H1 (cell line): ENCODE results near the gene B3GAT2. TPM values are rescaled to one million over a fixed set of nuclear protein-coding genes. Genes with fewer than 3 reads are reported as not detected.

ENCODE experiments used
- CTCF ChIA-PET: fragments of 300-600 bp; sonication (Branson Sonifier 250); formaldehyde crosslinking; loops from one replicate; lab custom pipeline; 2021; ENCODE audit not compliant: partially characterized antibody; lab: Charles Lee
- POLR2A ChIA-PET: fragments of 300-600 bp; sonication (Branson Sonifier 250); formaldehyde crosslinking; loops from one replicate; lab custom pipeline; 2021; ENCODE audit warnings: inconsistent platforms; ENCODE audit not compliant: partially characterized antibody; lab: Charles Lee
- DNase-seq, 2 experiments: peaks; one replicate each; pipeline versions ENCODE4 v3.0.0 to v3.0.0-alpha.2; 2010 to 2022; ENCODE audit warnings: low spot score in 2 of 2, low read depth in 1 of 2, mixed read lengths in 1 of 2
- FAIRE-seq: peaks from 2 replicates; lab custom pipeline; 2011; peaks lifted over from hg19 to GRCh38; lab: Jason Lieb, UNC
- H2AFZ ChIP-seq: 2 replicates; pipeline ENCODE4 v1.8.1; 2012; ENCODE audit warnings: low read length, inconsistent platforms
- H2AK5ac ChIP-seq: 2 replicates; pipeline ENCODE4 v1.6.1; 2013; ENCODE audit warnings: low read depth, low read length
- H2BK120ac ChIP-seq: replicated peaks from 2 replicates; pipeline ENCODE3; 2013; ENCODE audit warnings: low read depth, low read length, inconsistent platforms
- H2BK12ac ChIP-seq: 2 replicates; pipeline ENCODE4 v1.6.1; 2013; ENCODE audit warnings: low read depth, low read length
- H2BK15ac ChIP-seq: 2 replicates; pipeline ENCODE4 v1.6.1; 2013; ENCODE audit warnings: low read length
- H2BK20ac ChIP-seq: 2 replicates; pipeline ENCODE4 v1.6.1; 2013; ENCODE audit warnings: low read length
- H2BK5ac ChIP-seq: 2 replicates; pipeline ENCODE4 v1.6.1; 2013; ENCODE audit warnings: low read depth, low read length
- H3K14ac ChIP-seq: 2 replicates; pipeline ENCODE4 v1.6.1; 2013; ENCODE audit warnings: inconsistent platforms; ENCODE audit not compliant: insufficient read length
- H3K18ac ChIP-seq: 2 replicates; pipeline ENCODE4 v1.6.1; 2013; ENCODE audit warnings: low read length; ENCODE audit errors: extremely low read depth
- H3K23ac ChIP-seq: 2 replicates; pipeline ENCODE4 v1.6.1; 2013; ENCODE audit warnings: inconsistent platforms; ENCODE audit not compliant: insufficient read length
- H3K23me2 ChIP-seq: 2 replicates; pipeline ENCODE4 v1.6.1; 2013; ENCODE audit warnings: low read depth, low read length
- H3K27ac ChIP-seq: 2 replicates; pipeline ENCODE4 v1.6.1; 2011; ENCODE audit warnings: low read depth, low read length, inconsistent platforms
- H3K27me3 ChIP-seq, 4 experiments: replicated peaks in 1 of 4; 1 replicate in 1 of 4; 2 replicates in 3 of 4; pipeline versions ENCODE4 v1.6.1 to v1.8.1; 2011 to 2013; ENCODE audit warnings: low read length in 3 of 4, mild to moderate bottlenecking in 3 of 4, inconsistent platforms in 2 of 4, mixed read lengths in 2 of 4, moderate library complexity in 1 of 4; ENCODE audit not compliant: control insufficient read depth in 3 of 4, insufficient read depth in 3 of 4; ENCODE audit errors: extremely low read depth in 1 of 4
- H3K36me3 ChIP-seq, 4 experiments: 2 replicates each; pipeline versions ENCODE4 v1.6.1 to v1.8.1; 2011 to 2013; ENCODE audit warnings: mild to moderate bottlenecking in 4 of 4, low read length in 3 of 4, moderate library complexity in 2 of 4, control low read depth in 1 of 4, inconsistent platforms in 1 of 4; ENCODE audit not compliant: insufficient read depth in 4 of 4, control insufficient read depth in 2 of 4
- H3K4ac ChIP-seq: replicated peaks from 2 replicates; pipeline ENCODE3; 2013; ENCODE audit warnings: low read length, low read depth, mixed read lengths, inconsistent platforms; ENCODE audit not compliant: insufficient read length
- H3K4me1 ChIP-seq, 4 experiments: replicated peaks in 1 of 4; 1 replicate in 1 of 4; 2 replicates in 3 of 4; pipeline versions ENCODE4 v1.6.1 to v1.8.1; 2011 to 2013; ENCODE audit warnings: low read length in 3 of 4, inconsistent platforms in 2 of 4, mixed read lengths in 1 of 4; ENCODE audit not compliant: insufficient read depth in 4 of 4, control insufficient read depth in 3 of 4
- H3K4me2 ChIP-seq, 2 experiments: 2 replicates each; pipeline versions ENCODE4 v1.6.1 to v1.8.1; 2011 to 2013; ENCODE audit warnings: low read depth in 2 of 2, low read length in 2 of 2, control low read depth in 1 of 2, inconsistent platforms in 1 of 2, mild to moderate bottlenecking in 1 of 2; ENCODE audit not compliant: insufficient read depth in 1 of 2
- H3K4me3 ChIP-seq, 4 experiments: fragments of 200-600, 300-600 bp in 1 of 4; sonication (generic), shearing (Covaris generic), sonication (Bioruptor Twin) in 1 of 4; 2 replicates each; pipeline versions ENCODE4 v1.5.1 to v1.8.1; 2011 to 2016; ENCODE audit warnings: low read length in 4 of 4, low read depth in 3 of 4, control low read depth in 2 of 4, inconsistent platforms in 2 of 4, mild to moderate bottlenecking in 2 of 4, mixed read lengths in 1 of 4, moderate library complexity in 1 of 4; ENCODE audit not compliant: insufficient read depth in 2 of 4; ENCODE audit errors: extremely low read depth in 1 of 4
- H3K56ac ChIP-seq: replicated peaks from 2 replicates; pipeline ENCODE3; 2013; ENCODE audit warnings: low read depth, mild to moderate bottlenecking, mixed read lengths, low read length, inconsistent platforms; ENCODE audit not compliant: insufficient read length
- H3K79me1 ChIP-seq: 2 replicates; pipeline ENCODE4 v1.6.1; 2013; ENCODE audit warnings: low read depth, low read length, control low read depth
- H3K79me2 ChIP-seq, 2 experiments: 2 replicates each; pipeline versions ENCODE4 v1.6.1 to v1.8.1; 2012 to 2013; ENCODE audit warnings: low read length in 2 of 2, mild to moderate bottlenecking in 2 of 2, inconsistent platforms in 1 of 2; ENCODE audit not compliant: insufficient read depth in 2 of 2, control insufficient read depth in 1 of 2
- H3K9ac ChIP-seq, 4 experiments: replicated peaks in 1 of 4; 1 replicate in 1 of 4; 2 replicates in 3 of 4; pipeline versions ENCODE4 v1.6.1 to v1.8.1; 2011 to 2013; ENCODE audit warnings: low read depth in 3 of 4, low read length in 3 of 4, control low read depth in 2 of 4, mild to moderate bottlenecking in 2 of 4, moderate library complexity in 2 of 4, inconsistent platforms in 1 of 4; ENCODE audit errors: extremely low read depth in 1 of 4
- H3K9me3 ChIP-seq, 2 experiments: 2 replicates each; pipeline versions ENCODE4 v1.6.1 to v1.8.1; 2012 to 2013; ENCODE audit warnings: mild to moderate bottlenecking in 2 of 2, moderate library complexity in 2 of 2, control low read depth in 1 of 2, inconsistent platforms in 1 of 2, low read depth in 1 of 2, low read length in 1 of 2, mixed read lengths in 1 of 2; ENCODE audit not compliant: insufficient read depth in 2 of 2
- H4K20me1 ChIP-seq, 2 experiments: replicated peaks in 1 of 2; 2 replicates each; pipeline versions ENCODE3 to v1.8.1; 2011 to 2013; ENCODE audit warnings: inconsistent platforms in 2 of 2, low read length in 2 of 2, mild to moderate bottlenecking in 1 of 2; ENCODE audit not compliant: insufficient read depth in 2 of 2, control insufficient read depth in 1 of 2
- H4K5ac ChIP-seq: 2 replicates; pipeline ENCODE4 v1.6.1; 2013; ENCODE audit warnings: low read length, low read depth, mixed read lengths, inconsistent platforms; ENCODE audit not compliant: insufficient read length
- H4K8ac ChIP-seq: 2 replicates; pipeline ENCODE4 v1.8.0; 2013; ENCODE audit warnings: mild to moderate bottlenecking, moderate library complexity, low read length, inconsistent platforms; ENCODE audit not compliant: insufficient read depth; ENCODE audit errors: extremely low read depth
- H4K91ac ChIP-seq: replicated peaks from 2 replicates; pipeline ENCODE3; 2013; ENCODE audit warnings: low read length, mixed read lengths, inconsistent platforms; ENCODE audit not compliant: insufficient read length
- CREB1 ChIP-seq: IDR thresholded peaks from 2 replicates; pipeline ENCODE4 v1.6.1; 2012; ENCODE audit warnings: inconsistent platforms
- KDM5A ChIP-seq: fragments of 200-600 bp; IDR thresholded peaks from 2 replicates; pipeline ENCODE4 v1.7.1; 2012; ENCODE audit warnings: mild to moderate bottlenecking, low read length, inconsistent platforms, mixed read lengths
- POU5F1 ChIP-seq: IDR thresholded peaks from 2 replicates; pipeline ENCODE4 v1.6.1; 2011; ENCODE audit warnings: low read depth, mild to moderate bottlenecking, low read length, moderate library complexity
- SAP30 ChIP-seq: fragments of 300-600 bp; sonication (generic); IDR thresholded peaks from 2 replicates; pipeline ENCODE4 v1.7.1; 2012; ENCODE audit warnings: low read length, moderate library complexity, mild to moderate bottlenecking, inconsistent platforms; ENCODE audit not compliant: insufficient read depth, insufficient replicate concordance
- SIX5 ChIP-seq: IDR thresholded peaks from 2 replicates; pipeline ENCODE4 v1.6.1; 2011; ENCODE audit warnings: mild to moderate bottlenecking, low read depth, low read length
- SUZ12 ChIP-seq: fragments of 200-600 bp; sonication (generic); IDR thresholded peaks from 2 replicates; pipeline ENCODE4 v1.6.1; 2012; ENCODE audit warnings: mild to moderate bottlenecking, inconsistent platforms, low read length, moderate library complexity, mixed read lengths
- TCF12 ChIP-seq: IDR thresholded peaks from 2 replicates; pipeline ENCODE4 v1.6.1; 2011; ENCODE audit warnings: low read depth, mild to moderate bottlenecking, low read length
- TEAD4 ChIP-seq: IDR thresholded peaks from 2 replicates; pipeline ENCODE4 v1.6.1; 2012; ENCODE audit warnings: low read depth, low read length, inconsistent platforms, mixed read lengths
- WGBS, 2 experiments: shearing (Covaris generic) in 1 of 2; methylation state at CpG; one replicate each; pipeline versions ENCODE4 v1.1.6 to v1.1.7; 2013 to 2015; ENCODE audit warnings: low lambda C conversion rate in 2 of 2, mixed read lengths in 2 of 2, inconsistent platforms in 1 of 2, low coverage in 1 of 2, missing lambda C conversion rate in 1 of 2; ENCODE audit not compliant: insufficient replicate concordance in 2 of 2, insufficient coverage in 1 of 2, insufficient read length in 1 of 2; ENCODE audit errors: extremely low coverage in 1 of 2, missing lambda C conversion rate in 1 of 2; 5-methylcytosine and 5-hydroxymethylcytosine counted together
- polyA plus RNA-seq, 7 experiments: library from polyadenylated mRNA; depleted of rRNA in 3 of 7; stranded (reverse) in 5 of 7; unstranded in 2 of 7; fragments of >200 nt in 5 of 7; fragments of 200-250 nt in 2 of 7; gene quantifications; 1 replicate in 5 of 7; 2 replicates in 1 of 7; 4 replicates in 1 of 7; pipeline versions ENCODE4 v1.2.1 to v1.2.3, GENCODE V29; 2011 to 2013; ENCODE audit warnings: missing spikeins in 2 of 7, mixed read lengths in 2 of 7
- total RNA-seq: library from RNA; stranded (reverse); fragmentation: NEBNext Ultra II Directional; extraction: Animal tissue kit (Norgen Biotek cat#: 25700); gene quantifications from 2 replicates; pipeline ENCODE4 v1.2.1, GENCODE V29; 2021
- TF ChIP-seq, protein P1 (sequence below), 3 experiments: IDR thresholded peaks; 1 replicate in 2 of 3; 2 replicates in 1 of 3; pipeline versions ENCODE4 v1.5.1 to v1.6.1; 2011; ENCODE audit warnings: low read length in 3 of 3, mild to moderate bottlenecking in 3 of 3, inconsistent platforms in 2 of 3, low read depth in 1 of 3, moderate library complexity in 1 of 3; ENCODE audit not compliant: insufficient read depth in 1 of 3; ENCODE audit errors: control extremely low read depth in 1 of 3
- TF ChIP-seq, protein P2 (sequence below): IDR thresholded peaks from 2 replicates; pipeline ENCODE4 v1.6.1; 2012; ENCODE audit warnings: inconsistent platforms

B3GAT2 gene
- total and polyA plus RNA-seq, 2 of the 8 experiments (the other 6 are each of a cell fraction or from before 2014, with no cell fraction given), result 0.83 to 1.9 TPM

DNA sequence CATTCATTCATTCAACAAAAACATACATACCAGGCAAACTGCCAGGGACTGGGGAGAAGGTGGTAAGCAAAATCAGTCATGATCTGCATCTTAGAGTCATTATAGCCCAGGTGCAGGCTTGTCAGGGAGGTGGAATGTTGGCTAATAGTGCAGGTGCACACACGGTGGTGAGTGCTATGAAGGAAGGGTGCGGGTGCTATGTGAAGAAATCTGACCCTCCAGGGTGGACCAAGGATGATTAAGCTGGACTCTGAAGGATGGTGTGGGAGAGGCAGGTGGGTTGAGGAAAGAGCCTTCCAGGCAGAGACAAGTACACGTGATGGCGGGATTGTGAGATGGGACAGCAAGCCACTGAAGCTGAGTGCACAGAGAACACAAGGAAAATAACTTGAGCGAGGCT is 77.4 kb downstream of the B3GAT2 start:
- H3K4me1 ChIP-seq, result peaks cover under 1 to 3% (median 2%) of the 10 kb centered on the region in 4 experiments
- 0 out of 2 replicates have a peak overlapping the region, but pooled peaks have one; percentile 37 for H2BK20ac ChIP-seq
- no peaks in the 10 kb centered on the region; a peak in 1 of 4 replicates for H3K9me3 ChIP-seq
- H2BK12ac ChIP-seq, result no peak overlapping the region
- H3K14ac ChIP-seq, result no peak overlapping the region
- H2BK15ac ChIP-seq, result no peak overlapping the region
- H3K79me2 ChIP-seq, result no peaks in the 10 kb centered on the region
- H4K20me1 ChIP-seq, result no peaks in the 10 kb centered on the region
- H2AK5ac ChIP-seq, result no peak overlapping the region
- H3K4me3 ChIP-seq, result no peak overlapping the region
- no peak overlapping the region for H3K4ac ChIP-seq
- DNase-seq (no peak), FAIRE-seq (no peak)
- H3K36me3 ChIP-seq, result no peaks in the 10 kb centered on the region
- 88% methylated on average over 5 of the region's 5 CpGs; no CpG with 5 or more reads in 1 of the 2 experiments for WGBS, 2 experiments
- H3K23ac ChIP-seq, result no peak overlapping the region
- H2BK5ac ChIP-seq, result no peak overlapping the region
- no peak overlapping the region for H4K8ac ChIP-seq
- ChIA-PET POLR2A (no interaction called here), CTCF (interaction anchor here (0.8 to 3.3 kb wide), 12 partner anchors 9 to 334 kb away, joined by 3 to 16 read pairs (median 4); no protein-coding TSS in a partner anchor)
- H3K4me2 ChIP-seq, result no peak overlapping the region
- H4K5ac ChIP-seq, result no peak overlapping the region
- peak overlapping the region; percentile 41; the same call in 1 of the 2 replicates for H2AFZ ChIP-seq
- no peaks in the 10 kb centered on the region for H3K23me2 ChIP-seq
- no peak overlapping the region for H2BK120ac ChIP-seq
- H3K9ac ChIP-seq, result no peak overlapping the region
- peak overlapping the region; percentile 49 for H4K91ac ChIP-seq
- H3K56ac ChIP-seq, result no peak overlapping the region
- H3K18ac ChIP-seq, result no peak overlapping the region
- no peaks in the 10 kb centered on the region for H3K27me3 ChIP-seq
- H3K27ac ChIP-seq, result no peak overlapping the region
- no peaks in the 10 kb centered on the region for H3K79me1 ChIP-seq
- TF ChIP-seq SIX5, result no peak
- TF ChIP-seq SUZ12, result no peak
- no peak for TF ChIP-seq TEAD4
- no peak for TF ChIP-seq POU5F1
- TF ChIP-seq KDM5A, result no peak
- no peak for TF ChIP-seq CREB1
- TF ChIP-seq, protein P1, sequence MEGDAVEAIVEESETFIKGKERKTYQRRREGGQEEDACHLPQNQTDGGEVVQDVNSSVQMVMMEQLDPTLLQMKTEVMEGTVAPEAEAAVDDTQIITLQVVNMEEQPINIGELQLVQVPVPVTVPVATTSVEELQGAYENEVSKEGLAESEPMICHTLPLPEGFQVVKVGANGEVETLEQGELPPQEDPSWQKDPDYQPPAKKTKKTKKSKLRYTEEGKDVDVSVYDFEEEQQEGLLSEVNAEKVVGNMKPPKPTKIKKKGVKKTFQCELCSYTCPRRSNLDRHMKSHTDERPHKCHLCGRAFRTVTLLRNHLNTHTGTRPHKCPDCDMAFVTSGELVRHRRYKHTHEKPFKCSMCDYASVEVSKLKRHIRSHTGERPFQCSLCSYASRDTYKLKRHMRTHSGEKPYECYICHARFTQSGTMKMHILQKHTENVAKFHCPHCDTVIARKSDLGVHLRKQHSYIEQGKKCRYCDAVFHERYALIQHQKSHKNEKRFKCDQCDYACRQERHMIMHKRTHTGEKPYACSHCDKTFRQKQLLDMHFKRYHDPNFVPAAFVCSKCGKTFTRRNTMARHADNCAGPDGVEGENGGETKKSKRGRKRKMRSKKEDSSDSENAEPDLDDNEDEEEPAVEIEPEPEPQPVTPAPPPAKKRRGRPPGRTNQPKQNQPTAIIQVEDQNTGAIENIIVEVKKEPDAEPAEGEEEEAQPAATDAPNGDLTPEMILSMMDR (IDR thresholded peaks at IDR 0.05; ENCODE audit: control extremely low read depth in 1 of 3, insufficient read depth in 1 of 3, low read depth in 1 of 3, low read length in 3 of 3), result no peak
- TF ChIP-seq TCF12, result no peak
- TF ChIP-seq, protein P2, sequence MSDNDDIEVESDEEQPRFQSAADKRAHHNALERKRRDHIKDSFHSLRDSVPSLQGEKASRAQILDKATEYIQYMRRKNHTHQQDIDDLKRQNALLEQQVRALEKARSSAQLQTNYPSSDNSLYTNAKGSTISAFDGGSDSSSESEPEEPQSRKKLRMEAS, result no peak
- no peak for TF ChIP-seq SAP30
